ENCODE results near the gene SSTR4. TPM values are rescaled to one million over a fixed set of nuclear protein-coding genes. Genes with fewer than 3 reads are reported as not detected.

SSTR4 gene
- total RNA-seq, 1 experiment from 2014 or later: not detected

DNA sequence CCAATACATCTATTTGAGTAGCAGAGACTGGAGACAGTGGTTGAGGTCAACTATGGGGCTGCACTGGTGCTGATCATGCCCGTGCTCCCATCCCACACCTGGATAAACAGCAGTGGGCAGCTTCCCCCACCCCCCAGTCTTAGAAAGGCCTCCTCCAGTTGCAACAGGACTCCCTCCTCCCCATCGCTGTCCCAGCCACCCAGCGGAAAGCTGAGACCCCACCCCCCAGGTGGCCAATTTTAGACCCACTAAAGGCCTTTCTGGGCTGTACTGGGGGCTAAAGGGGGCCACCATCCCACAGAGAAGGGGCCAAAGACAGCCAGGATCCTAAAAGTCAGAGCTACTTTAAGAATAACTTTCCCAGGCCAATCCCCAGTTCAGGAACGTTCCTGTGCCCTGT lies 1.2 kb upstream of the SSTR4 start:
- no peak overlapping the region for H3K4me3 Mint-ChIP-seq (ENCODE audit: unreplicated experiment)
- intact Hi-C loops (cut with micrococcal nuclease): no loop called here
- ChIA-PET POLR2A (interaction anchor here (0.7 to 1.6 kb wide), 2 partner anchors 12 to 111 kb away, joined by 3 to 5 read pairs; no protein-coding TSS in a partner anchor), CTCF (interaction anchor here (0.7 kb wide), 1 partner anchor 191 kb away, joined by 4 read pairs; no protein-coding TSS in a partner anchor)
- DNase-seq (ENCODE audit: unreplicated experiment): no peak
- TF ChIP-seq, protein P1, sequence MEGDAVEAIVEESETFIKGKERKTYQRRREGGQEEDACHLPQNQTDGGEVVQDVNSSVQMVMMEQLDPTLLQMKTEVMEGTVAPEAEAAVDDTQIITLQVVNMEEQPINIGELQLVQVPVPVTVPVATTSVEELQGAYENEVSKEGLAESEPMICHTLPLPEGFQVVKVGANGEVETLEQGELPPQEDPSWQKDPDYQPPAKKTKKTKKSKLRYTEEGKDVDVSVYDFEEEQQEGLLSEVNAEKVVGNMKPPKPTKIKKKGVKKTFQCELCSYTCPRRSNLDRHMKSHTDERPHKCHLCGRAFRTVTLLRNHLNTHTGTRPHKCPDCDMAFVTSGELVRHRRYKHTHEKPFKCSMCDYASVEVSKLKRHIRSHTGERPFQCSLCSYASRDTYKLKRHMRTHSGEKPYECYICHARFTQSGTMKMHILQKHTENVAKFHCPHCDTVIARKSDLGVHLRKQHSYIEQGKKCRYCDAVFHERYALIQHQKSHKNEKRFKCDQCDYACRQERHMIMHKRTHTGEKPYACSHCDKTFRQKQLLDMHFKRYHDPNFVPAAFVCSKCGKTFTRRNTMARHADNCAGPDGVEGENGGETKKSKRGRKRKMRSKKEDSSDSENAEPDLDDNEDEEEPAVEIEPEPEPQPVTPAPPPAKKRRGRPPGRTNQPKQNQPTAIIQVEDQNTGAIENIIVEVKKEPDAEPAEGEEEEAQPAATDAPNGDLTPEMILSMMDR (IDR thresholded peaks at IDR 0.05; ENCODE audit: unreplicated experiment): no peak
- H3K36me3 Mint-ChIP-seq (ENCODE audit: insufficient read depth, unreplicated experiment): no peaks in the 10 kb centered on the region
- BruUV-seq (replicated peaks): no TSS peak
- no peak overlapping the region for H3K27ac Mint-ChIP-seq (ENCODE audit: low read depth, unreplicated experiment)
- H3K9me3 Mint-ChIP-seq (ENCODE audit: unreplicated experiment): no peaks in the 10 kb centered on the region
- peaks cover under 1% of the 10 kb centered on the region for H3K4me1 Mint-ChIP-seq (ENCODE audit: insufficient read depth, unreplicated experiment)
- no peaks in the 10 kb centered on the region for H3K27me3 Mint-ChIP-seq (ENCODE audit: insufficient read depth, unreplicated experiment)

DNA sequence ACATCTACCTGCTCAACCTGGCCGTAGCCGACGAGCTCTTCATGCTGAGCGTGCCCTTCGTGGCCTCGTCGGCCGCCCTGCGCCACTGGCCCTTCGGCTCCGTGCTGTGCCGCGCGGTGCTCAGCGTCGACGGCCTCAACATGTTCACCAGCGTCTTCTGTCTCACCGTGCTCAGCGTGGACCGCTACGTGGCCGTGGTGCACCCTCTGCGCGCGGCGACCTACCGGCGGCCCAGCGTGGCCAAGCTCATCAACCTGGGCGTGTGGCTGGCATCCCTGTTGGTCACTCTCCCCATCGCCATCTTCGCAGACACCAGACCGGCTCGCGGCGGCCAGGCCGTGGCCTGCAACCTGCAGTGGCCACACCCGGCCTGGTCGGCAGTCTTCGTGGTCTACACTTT lies 619 bp downstream of the SSTR4 start:
- ChIA-PET POLR2A (no interaction called here), CTCF (no interaction called here)
- Mint-ChIP-seq H3K4me1 (ENCODE audit: insufficient read depth, unreplicated experiment) (peaks cover 14% of the 10 kb centered on the region), H3K27me3 (ENCODE audit: insufficient read depth, unreplicated experiment) (no peaks in the 10 kb centered on the region), H3K27ac (ENCODE audit: low read depth, unreplicated experiment) (no peak overlapping the region), H3K36me3 (ENCODE audit: insufficient read depth, unreplicated experiment) (no peaks in the 10 kb centered on the region), H3K9me3 (ENCODE audit: unreplicated experiment) (no peaks in the 10 kb centered on the region), H3K4me3 (ENCODE audit: unreplicated experiment) (no peak overlapping the region)
- no TSS peak for BruUV-seq (replicated peaks)
- TF ChIP-seq, protein P1 (IDR thresholded peaks at IDR 0.05; ENCODE audit: unreplicated experiment): no peak
- no peak for DNase-seq (ENCODE audit: unreplicated experiment)
- intact Hi-C loops (cut with micrococcal nuclease): no loop called here

DNA sequence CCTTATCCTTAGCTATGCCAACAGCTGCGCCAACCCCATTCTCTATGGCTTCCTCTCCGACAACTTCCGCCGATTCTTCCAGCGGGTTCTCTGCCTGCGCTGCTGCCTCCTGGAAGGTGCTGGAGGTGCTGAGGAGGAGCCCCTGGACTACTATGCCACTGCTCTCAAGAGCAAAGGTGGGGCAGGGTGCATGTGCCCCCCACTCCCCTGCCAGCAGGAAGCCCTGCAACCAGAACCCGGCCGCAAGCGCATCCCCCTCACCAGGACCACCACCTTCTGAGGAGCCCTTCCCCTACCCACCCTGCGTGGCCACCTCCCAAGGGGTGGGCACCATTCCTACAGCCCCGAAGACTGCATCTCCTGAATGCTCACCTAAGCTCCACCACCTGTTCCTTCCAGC lies 1.3 kb downstream of the SSTR4 start:
- POLR2A ChIA-PET: interaction anchor here (1.2 to 1.8 kb wide), 3 partner anchors 10 to 35 kb away, joined by 3 to 9 read pairs (median 3); no protein-coding TSS in a partner anchor
- no peak overlapping the region for H3K27ac Mint-ChIP-seq (ENCODE audit: low read depth, unreplicated experiment)
- H3K27me3 Mint-ChIP-seq (ENCODE audit: insufficient read depth, unreplicated experiment): no peaks in the 10 kb centered on the region
- peaks cover 14% of the 10 kb centered on the region for H3K4me1 Mint-ChIP-seq (ENCODE audit: insufficient read depth, unreplicated experiment)
- TF ChIP-seq, protein P1 (IDR thresholded peaks at IDR 0.05; ENCODE audit: unreplicated experiment): no peak
- H3K36me3 Mint-ChIP-seq (ENCODE audit: insufficient read depth, unreplicated experiment): no peaks in the 10 kb centered on the region
- no peak overlapping the region for H3K4me3 Mint-ChIP-seq (ENCODE audit: unreplicated experiment)
- no peaks in the 10 kb centered on the region for H3K9me3 Mint-ChIP-seq (ENCODE audit: unreplicated experiment)
- CTCF ChIA-PET: interaction anchor here (2.9 kb wide), 1 partner anchor 344 kb away, joined by 10 read pairs; no protein-coding TSS in a partner anchor
- intact Hi-C loops (cut with micrococcal nuclease): no loop called here
- no peak for DNase-seq (ENCODE audit: unreplicated experiment)
- no TSS peak for BruUV-seq (replicated peaks)

DNA sequence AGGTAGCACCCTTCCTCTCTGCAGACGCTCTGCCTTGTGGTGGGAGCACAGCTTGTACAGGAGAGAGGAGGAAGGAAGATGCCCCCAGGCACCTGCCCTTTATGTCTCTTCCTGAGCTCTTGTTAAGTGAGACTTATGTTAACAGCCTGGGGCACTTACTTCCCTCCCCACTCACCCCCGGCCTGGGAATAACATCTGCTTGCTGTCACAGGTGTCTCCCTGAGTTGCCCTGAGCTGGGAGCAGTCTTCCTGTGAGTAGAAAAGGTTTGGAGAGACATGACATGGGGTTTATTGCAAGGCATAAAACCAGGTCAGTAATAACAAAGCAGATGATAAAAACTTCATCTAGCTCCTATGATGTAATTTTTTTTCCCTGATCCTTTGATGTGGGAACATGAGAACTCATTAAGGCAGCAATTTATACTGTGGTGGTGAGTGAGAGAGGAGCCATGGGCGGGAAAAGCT lies 1.9 kb downstream of the SSTR4 start:
- CTCF ChIA-PET: interaction anchor here (1.3 to 2.9 kb wide), 2 partner anchors 345 to 347 kb away, joined by 3 to 10 read pairs; no protein-coding TSS in a partner anchor
- no peaks in the 10 kb centered on the region for H3K36me3 Mint-ChIP-seq (ENCODE audit: insufficient read depth, unreplicated experiment)
- peaks cover 14% of the 10 kb centered on the region for H3K4me1 Mint-ChIP-seq (ENCODE audit: insufficient read depth, unreplicated experiment)
- H3K9me3 Mint-ChIP-seq (ENCODE audit: unreplicated experiment): no peaks in the 10 kb centered on the region
- no peaks in the 10 kb centered on the region for H3K27me3 Mint-ChIP-seq (ENCODE audit: insufficient read depth, unreplicated experiment)
- TF ChIP-seq, protein P1 (IDR thresholded peaks at IDR 0.05; ENCODE audit: unreplicated experiment): no peak
- POLR2A ChIA-PET: interaction anchor here (1.2 to 1.8 kb wide), 3 partner anchors 9 to 35 kb away, joined by 3 to 9 read pairs (median 3); no protein-coding TSS in a partner anchor
- intact Hi-C loops (cut with micrococcal nuclease): no loop called here
- H3K4me3 Mint-ChIP-seq (ENCODE audit: unreplicated experiment): no peak overlapping the region
- BruUV-seq (replicated peaks): no TSS peak
- DNase-seq (ENCODE audit: unreplicated experiment): no peak
- H3K27ac Mint-ChIP-seq (ENCODE audit: low read depth, unreplicated experiment): no peak overlapping the region
